SH-SY5Y (cell line): ENCODE results near the gene SLC15A2.

Source experiments
- GATA2 ChIP-seq: IDR thresholded peaks from 2 replicates; pipeline ENCODE4 v1.6.1; 2011; ENCODE audit warnings: mild to moderate bottlenecking, low read depth, low read length
- GATA3 ChIP-seq: IDR thresholded peaks from 2 replicates; pipeline ENCODE4 v1.6.1; 2011; ENCODE audit warnings: low read depth, mild to moderate bottlenecking, low read length, moderate library complexity

GRCh38 chr3:121962443-121962842, 68.2 kb downstream of the SLC15A2 start:
- TF ChIP-seq GATA2 (no peak), GATA3 (no peak)
